MM.1S (cell line): ENCODE measurements around the gene ZNF740.
"Not testable (repeated sequence)": the region's sequence is repeated elsewhere in the genome, so short reads cannot be mapped to it uniquely, and the experiment has no call there.

ENCODE experiments used
- DNase-seq: peaks from one replicate; pipeline ENCODE4 v3.0.0-alpha.2; 2015
- H2AFZ ChIP-seq: fragments of 300-600 bp; sonication (generic); 2 replicates; pipeline ENCODE4 v1.6.0; 2016; ENCODE audit warnings: antibody characterized with exemption, low read length
- H3F3A ChIP-seq: fragments of 300-600 bp; sonication (generic); 2 replicates; pipeline ENCODE4 v1.6.1; 2016; ENCODE audit warnings: mild to moderate bottlenecking, antibody characterized with exemption, low read length, moderate library complexity, mixed read lengths; ENCODE audit not compliant: insufficient read depth
- H3K27ac ChIP-seq: fragments of 300-600 bp; sonication (generic); 2 replicates; pipeline ENCODE4 v1.5.1; 2016; ENCODE audit warnings: mild to moderate bottlenecking, low read length
- H3K27me3 ChIP-seq: fragments of 300-600 bp; sonication (generic); replicated peaks from 2 replicates; pipeline ENCODE4 v1.6.0; 2016; ENCODE audit warnings: low read length; ENCODE audit not compliant: insufficient read depth
- H3K36me3 ChIP-seq: fragments of 300-600 bp; sonication (generic); replicated peaks from 2 replicates; pipeline ENCODE4 v1.6.1; 2016; ENCODE audit warnings: mild to moderate bottlenecking, low read length, mixed read lengths; ENCODE audit not compliant: insufficient read depth
- H3K4me1 ChIP-seq: fragments of 300-600 bp; sonication (generic); 2 replicates; pipeline ENCODE4 v1.6.1; 2016; ENCODE audit warnings: low read length, mixed read lengths
- H3K4me2 ChIP-seq: fragments of 300-600 bp; sonication (generic); 2 replicates; pipeline ENCODE4 v1.6.0; 2016; ENCODE audit warnings: low read depth, low read length
- H3K4me3 ChIP-seq: fragments of 300-600 bp; sonication (generic); 2 replicates; pipeline ENCODE4 v1.5.1; 2016; ENCODE audit warnings: low read length, mixed read lengths
- H3K79me2 ChIP-seq: fragments of 300-600 bp; sonication (generic); 2 replicates; pipeline ENCODE4 v1.6.1; 2016; ENCODE audit warnings: mixed run types, low read length, mixed read lengths
- H3K9ac ChIP-seq: fragments of 300-600 bp; sonication (generic); 2 replicates; pipeline ENCODE4 v1.6.1; 2016; ENCODE audit warnings: low read length, mixed read lengths
- H3K9me2 ChIP-seq: fragments of 300-600 bp; sonication (generic); replicated peaks from 2 replicates; pipeline ENCODE4 v1.6.1; 2016; ENCODE audit warnings: mild to moderate bottlenecking, low read length, mixed read lengths; ENCODE audit not compliant: insufficient read depth
- H3K9me3 ChIP-seq: fragments of 300-600 bp; sonication (generic); replicated peaks from 2 replicates; pipeline ENCODE4 v1.6.1; 2016; ENCODE audit warnings: mild to moderate bottlenecking, low read length, mixed read lengths; ENCODE audit not compliant: insufficient read depth
- H4K20me1 ChIP-seq: fragments of 300-600 bp; sonication (generic); 2 replicates; pipeline ENCODE4 v1.6.1; 2016; ENCODE audit warnings: mild to moderate bottlenecking, low read length, moderate library complexity, mixed read lengths; ENCODE audit not compliant: insufficient read depth
- EZH2 ChIP-seq: fragments of 300-600 bp; sonication (generic); optimal IDR thresholded peaks from 2 replicates; pipeline ENCODE3; 2017; ENCODE audit warnings: low read depth, mild to moderate bottlenecking, antibody characterized with exemption, low read length, mixed read lengths
- EZH2phosphoT487 ChIP-seq: fragments of 300-600 bp; sonication (generic); IDR thresholded peaks from 2 replicates; pipeline ENCODE4 v1.6.1; 2018; ENCODE audit warnings: antibody characterized with exemption, low read length
- TF ChIP-seq, protein P1 (sequence below): fragments of 300-600 bp; sonication (generic); IDR thresholded peaks from 2 replicates; pipeline ENCODE4 v1.5.1; 2016; ENCODE audit warnings: antibody characterized with exemption, low read length, mixed read lengths

ZNF740 gene

GRCh38 chr12:53201639-53202038, 21.1 kb downstream of the ZNF740 start:
- Histone ChIP-seq H3K79me2 (peaks cover 95% of the 10 kb centered on the region), H3K9me3 (no peaks in the 10 kb centered on the region), H3K27ac (peak overlapping the region; percentile 99), H3K27me3 (no peaks in the 10 kb centered on the region), H3K9ac (peak overlapping the region; percentile 99), H4K20me1 (peaks cover 8% of the 10 kb centered on the region), H3K4me3 (peak overlapping the region; percentile 94), H3K9me2 (no peaks in the 10 kb centered on the region), H2AFZ (no peak overlapping the region), H3K36me3 (peaks cover 36% of the 10 kb centered on the region), H3K4me2 (peak overlapping the region; percentile 77), H3K4me1 (peaks cover 20% of the 10 kb centered on the region), H3F3A (peaks cover 95% of the 10 kb centered on the region)
- peak; percentile 47 for DNase-seq
- TF ChIP-seq, protein P1, sequence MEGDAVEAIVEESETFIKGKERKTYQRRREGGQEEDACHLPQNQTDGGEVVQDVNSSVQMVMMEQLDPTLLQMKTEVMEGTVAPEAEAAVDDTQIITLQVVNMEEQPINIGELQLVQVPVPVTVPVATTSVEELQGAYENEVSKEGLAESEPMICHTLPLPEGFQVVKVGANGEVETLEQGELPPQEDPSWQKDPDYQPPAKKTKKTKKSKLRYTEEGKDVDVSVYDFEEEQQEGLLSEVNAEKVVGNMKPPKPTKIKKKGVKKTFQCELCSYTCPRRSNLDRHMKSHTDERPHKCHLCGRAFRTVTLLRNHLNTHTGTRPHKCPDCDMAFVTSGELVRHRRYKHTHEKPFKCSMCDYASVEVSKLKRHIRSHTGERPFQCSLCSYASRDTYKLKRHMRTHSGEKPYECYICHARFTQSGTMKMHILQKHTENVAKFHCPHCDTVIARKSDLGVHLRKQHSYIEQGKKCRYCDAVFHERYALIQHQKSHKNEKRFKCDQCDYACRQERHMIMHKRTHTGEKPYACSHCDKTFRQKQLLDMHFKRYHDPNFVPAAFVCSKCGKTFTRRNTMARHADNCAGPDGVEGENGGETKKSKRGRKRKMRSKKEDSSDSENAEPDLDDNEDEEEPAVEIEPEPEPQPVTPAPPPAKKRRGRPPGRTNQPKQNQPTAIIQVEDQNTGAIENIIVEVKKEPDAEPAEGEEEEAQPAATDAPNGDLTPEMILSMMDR = no peak
- no peak for TF ChIP-seq EZH2
- TF ChIP-seq EZH2phosphoT487 = no peak

GRCh38 chr12:53202316-53202715, 21.8 kb downstream of the ZNF740 start:
- not testable (repeated sequence) for H4K20me1 ChIP-seq
- peak; percentile 43 for DNase-seq
- peak overlapping the region; percentile 77 for H3K4me2 ChIP-seq

DNA sequence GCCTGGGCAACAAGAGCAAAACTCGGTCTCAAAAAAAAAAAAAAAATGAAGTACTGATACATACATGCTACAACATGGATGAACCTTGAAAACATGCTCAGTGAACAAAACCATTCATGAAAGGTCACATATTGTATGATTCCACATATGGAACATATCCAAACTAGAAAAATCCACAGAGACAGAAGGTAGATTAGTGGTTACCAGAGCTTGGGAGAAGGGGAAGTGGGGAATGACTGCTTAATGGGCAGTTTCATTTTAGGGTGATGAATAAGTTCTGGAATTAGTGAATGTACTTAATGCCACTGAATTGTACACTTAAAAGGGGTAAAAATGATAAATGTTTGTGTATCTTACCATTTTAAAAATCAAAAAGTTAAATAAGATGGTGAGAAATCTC, 23.8 kb downstream of the ZNF740 start:
- peak overlapping the region; percentile 94 for H3K4me3 ChIP-seq
- H3K27me3 ChIP-seq = no peaks in the 10 kb centered on the region
- peaks cover 21% of the 10 kb centered on the region for H3K4me1 ChIP-seq
- TF ChIP-seq EZH2phosphoT487 (no peak), EZH2 (no peak)
- TF ChIP-seq, protein P1 = no peak
- H2AFZ ChIP-seq = no peak overlapping the region
- H3K36me3 ChIP-seq = peaks cover 19% of the 10 kb centered on the region
- peak; percentile 42 for DNase-seq
- peak overlapping the region; percentile 77 for H3K4me2 ChIP-seq
- H3K9me2 ChIP-seq = no peaks in the 10 kb centered on the region
- no peaks in the 10 kb centered on the region for H4K20me1 ChIP-seq
- peaks cover 94% of the 10 kb centered on the region for H3K79me2 ChIP-seq
- H3K9me3 ChIP-seq = no peaks in the 10 kb centered on the region
- peak overlapping the region; percentile 99 for H3K9ac ChIP-seq
- H3K27ac ChIP-seq = peak overlapping the region; percentile 99
- peaks cover 93% of the 10 kb centered on the region for H3F3A ChIP-seq

More at GRCh38 chr12:53202316-53202715, 21.8 kb downstream of the ZNF740 start:
- Histone ChIP-seq H3K79me2 (peaks cover 95% of the 10 kb centered on the region), H3K9ac (peak overlapping the region; percentile 99), H3K4me3 (peak overlapping the region; percentile 94), H3K36me3 (peaks cover 33% of the 10 kb centered on the region), H3F3A (peaks cover 93% of the 10 kb centered on the region), H3K27ac (peak overlapping the region; percentile 99), H3K4me1 (peaks cover 13% of the 10 kb centered on the region)
- not testable (repeated sequence) for H3K9me2 ChIP-seq, H3K9me3 ChIP-seq, H3K27me3 ChIP-seq, H2AFZ ChIP-seq

DNA sequence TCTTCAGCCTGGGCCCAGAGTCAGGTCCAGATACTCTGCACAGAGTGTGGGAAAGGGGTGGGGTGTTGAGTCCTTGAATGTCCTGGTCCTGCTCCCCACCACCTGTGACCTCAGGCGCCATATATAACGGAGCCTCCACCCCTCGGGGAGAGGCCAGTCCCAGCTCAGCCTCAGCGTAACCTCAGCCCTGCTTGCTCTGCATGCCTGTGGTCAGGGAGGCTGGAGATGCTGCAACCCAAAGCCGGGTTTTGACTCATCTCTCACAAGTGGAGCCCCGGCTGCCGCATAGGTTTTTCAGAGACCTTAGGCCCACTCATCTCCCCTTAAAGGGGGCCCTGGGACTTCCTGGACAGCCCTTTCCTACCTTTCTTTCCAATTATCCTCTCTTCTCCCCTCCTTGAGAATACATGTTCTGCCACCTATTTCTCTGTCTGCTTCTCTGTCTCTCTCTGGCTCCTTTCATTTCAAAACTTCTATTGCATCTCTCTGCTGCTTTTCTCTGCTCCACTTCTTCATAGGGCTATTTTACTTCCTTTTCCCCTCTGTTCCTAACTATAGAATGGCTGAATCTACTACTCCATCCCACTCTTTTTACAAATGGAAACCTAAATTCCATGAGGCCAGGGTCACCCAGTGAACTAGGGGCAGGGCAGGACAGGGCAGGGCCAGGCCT, 25.4 kb downstream of the ZNF740 start:
- Histone ChIP-seq H3K27ac (peak overlapping the region; percentile 99), H3K36me3 (peaks cover 12% of the 10 kb centered on the region; the same call in 1 of the 2 replicates), H3K9ac (peak overlapping the region; percentile 99), H3K79me2 (peaks cover 99% of the 10 kb centered on the region), H3K9me2 (no peaks in the 10 kb centered on the region), H3K4me1 (peaks cover 29% of the 10 kb centered on the region), H3K4me2 (peak overlapping the region; percentile 77), H4K20me1 (no peaks in the 10 kb centered on the region), H3F3A (peaks cover 92% of the 10 kb centered on the region), H3K9me3 (no peaks in the 10 kb centered on the region), H3K4me3 (peak overlapping the region; percentile 94), H2AFZ (no peak overlapping the region), H3K27me3 (no peaks in the 10 kb centered on the region)
- TF ChIP-seq EZH2phosphoT487 (no peak), EZH2 (no peak)
- TF ChIP-seq, protein P1 = no peak
- peak; percentile 97 for DNase-seq
